ENCODE results near the gene S100A9.

DNA sequence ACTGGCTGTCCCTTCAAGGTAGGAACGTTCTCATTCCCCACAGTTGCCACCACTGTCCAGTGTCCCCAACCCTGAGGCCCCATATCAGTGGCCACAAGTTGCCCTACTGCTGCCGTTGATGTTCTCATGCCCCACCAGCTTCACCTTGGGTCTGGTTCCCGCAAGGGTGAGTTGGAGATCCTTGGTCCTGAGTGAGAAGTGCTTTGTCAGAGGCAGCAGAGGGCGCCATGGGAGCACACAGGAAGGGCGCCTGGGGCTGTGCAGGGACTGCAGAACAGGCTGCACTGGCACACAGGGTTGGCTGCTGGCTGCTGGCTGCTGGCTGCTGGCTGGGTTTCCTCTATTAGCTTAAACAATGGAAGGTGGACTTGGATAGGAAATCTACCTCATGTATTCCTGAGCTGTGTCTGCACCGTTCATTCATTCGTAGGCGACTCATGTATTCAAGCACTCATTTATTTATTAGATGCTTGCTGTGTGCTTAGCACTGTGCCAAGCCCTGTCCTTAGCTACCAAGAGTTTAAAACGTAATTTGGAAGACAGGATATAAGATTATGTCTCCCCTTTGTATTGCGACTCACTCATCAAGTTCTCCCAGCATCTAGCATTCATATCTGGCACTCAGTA, 2.1 kb upstream of the S100A9 start:
- TF ChIP-seq, protein P1, sequence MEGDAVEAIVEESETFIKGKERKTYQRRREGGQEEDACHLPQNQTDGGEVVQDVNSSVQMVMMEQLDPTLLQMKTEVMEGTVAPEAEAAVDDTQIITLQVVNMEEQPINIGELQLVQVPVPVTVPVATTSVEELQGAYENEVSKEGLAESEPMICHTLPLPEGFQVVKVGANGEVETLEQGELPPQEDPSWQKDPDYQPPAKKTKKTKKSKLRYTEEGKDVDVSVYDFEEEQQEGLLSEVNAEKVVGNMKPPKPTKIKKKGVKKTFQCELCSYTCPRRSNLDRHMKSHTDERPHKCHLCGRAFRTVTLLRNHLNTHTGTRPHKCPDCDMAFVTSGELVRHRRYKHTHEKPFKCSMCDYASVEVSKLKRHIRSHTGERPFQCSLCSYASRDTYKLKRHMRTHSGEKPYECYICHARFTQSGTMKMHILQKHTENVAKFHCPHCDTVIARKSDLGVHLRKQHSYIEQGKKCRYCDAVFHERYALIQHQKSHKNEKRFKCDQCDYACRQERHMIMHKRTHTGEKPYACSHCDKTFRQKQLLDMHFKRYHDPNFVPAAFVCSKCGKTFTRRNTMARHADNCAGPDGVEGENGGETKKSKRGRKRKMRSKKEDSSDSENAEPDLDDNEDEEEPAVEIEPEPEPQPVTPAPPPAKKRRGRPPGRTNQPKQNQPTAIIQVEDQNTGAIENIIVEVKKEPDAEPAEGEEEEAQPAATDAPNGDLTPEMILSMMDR (IDR thresholded peaks at IDR 0.05; ENCODE audit: low read depth, low read length, poor library complexity, severe bottlenecking) = peak; percentile 66
- no peak for TF ChIP-seq EZH2phosphoT487 (IDR thresholded peaks at IDR 0.05; ENCODE audit: borderline replicate concordance, low read length)

Measured in DOHH2 (cell line).